ENCODE results near the gene SLC7A1.

SLC7A1 gene

GRCh38 chr13:29583073-29583785, 12.3 kb downstream of the SLC7A1 start:
- DNase-seq (ENCODE audit: low read depth): no peak

- no peak for DNase-seq (ENCODE audit: low read depth)
Measured at GRCh38 chr13:29582171-29582570, 13.3 kb downstream of the SLC7A1 start.

DNA sequence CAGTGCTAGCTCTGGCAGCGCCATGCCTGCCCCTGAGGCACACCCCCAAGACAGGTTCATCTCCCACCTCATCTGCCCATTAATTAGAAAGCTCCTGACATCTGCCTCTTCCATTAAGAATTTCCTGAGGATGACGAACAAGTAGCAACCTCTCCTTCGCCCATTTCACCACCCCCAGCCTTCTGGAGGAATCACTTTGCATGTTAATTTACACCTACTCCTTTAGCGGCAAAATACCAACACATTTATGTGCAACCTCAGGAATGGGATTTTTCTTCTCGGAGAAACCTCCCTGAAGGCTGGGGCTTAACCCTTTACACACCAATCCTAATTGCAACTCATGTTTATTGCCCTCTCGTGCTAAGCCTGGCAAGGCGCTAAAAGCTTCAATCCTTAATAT, 13.8 kb downstream of the SLC7A1 start:
- no peak for DNase-seq (ENCODE audit: low read depth)

- DNase-seq (ENCODE audit: low read depth): no peak
Measured at GRCh38 chr13:29579094-29579493, 16.4 kb downstream of the SLC7A1 start.

GRCh38 chr13:29578300-29579085, 17.0 kb downstream of the SLC7A1 start:
- no peak for DNase-seq (ENCODE audit: low read depth)

DNA sequence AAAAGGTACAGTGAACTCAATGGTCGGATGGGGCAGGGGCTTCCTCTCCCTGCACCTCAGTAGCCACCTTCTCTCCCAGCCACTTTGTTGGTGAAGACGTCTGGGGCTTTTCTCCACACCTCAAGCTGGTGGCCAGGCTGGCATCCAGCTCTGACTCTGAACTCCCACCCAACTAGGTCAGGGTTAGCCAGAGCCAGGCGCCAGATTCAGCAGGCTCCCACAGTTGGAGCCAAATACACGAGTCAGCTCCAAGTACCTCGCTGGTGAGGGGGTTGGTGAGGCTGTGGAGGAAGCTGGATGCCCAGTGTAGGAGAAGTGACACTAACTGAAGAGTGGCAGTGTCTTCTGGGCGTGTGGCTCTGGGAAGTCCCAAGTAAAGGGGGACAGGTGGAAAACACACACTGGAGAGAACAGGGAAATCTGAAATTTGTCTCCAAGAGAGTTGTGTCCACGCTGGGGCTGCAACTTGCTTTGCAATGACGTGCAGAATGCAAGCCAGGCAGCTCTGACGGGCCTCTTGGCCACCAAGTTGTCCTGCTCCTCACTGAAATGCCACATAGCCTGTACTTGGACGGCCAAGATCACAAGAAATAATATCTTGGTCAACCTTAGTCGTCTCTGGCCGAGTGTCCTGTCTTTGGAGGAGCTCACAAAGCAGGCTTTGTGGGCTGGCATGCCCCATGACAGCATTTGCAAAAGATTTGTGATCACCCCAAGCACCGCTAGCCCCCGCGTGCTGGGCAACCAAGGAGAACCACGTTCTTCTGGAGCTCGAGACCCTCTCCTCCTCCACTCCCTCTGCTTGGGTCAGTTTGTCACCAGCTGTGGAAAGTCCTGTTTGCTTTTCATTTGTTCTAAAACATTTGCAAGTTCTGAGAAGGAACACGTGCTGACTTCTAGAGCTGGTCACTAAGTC, 18.1 kb downstream of the SLC7A1 start:
- DNase-seq (ENCODE audit: low read depth): no peak

DNA sequence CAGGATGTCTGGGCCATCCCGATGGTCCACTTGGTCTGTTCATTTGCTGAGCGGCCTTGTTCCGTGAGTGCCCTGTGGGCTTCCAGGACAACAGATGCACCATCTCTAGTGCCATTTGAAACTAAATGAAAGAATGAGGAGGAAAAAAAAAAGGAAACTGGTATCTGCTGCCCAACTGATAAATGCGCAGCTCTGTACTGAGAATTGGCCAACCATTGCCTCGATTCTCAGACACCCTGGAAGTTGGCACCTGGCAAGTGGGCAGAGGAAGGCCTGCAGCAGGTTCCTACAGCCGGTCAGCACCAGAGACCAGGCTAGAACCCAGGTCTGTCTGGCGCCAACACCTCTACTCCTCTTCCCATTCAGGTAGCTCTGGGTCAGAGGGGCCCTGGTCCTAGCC, 18.9 kb downstream of the SLC7A1 start:
- DNase-seq (ENCODE audit: low read depth): no peak

- no peak for DNase-seq (ENCODE audit: low read depth)
Measured at GRCh38 chr13:29575098-29575497, 20.4 kb downstream of the SLC7A1 start.

DNA sequence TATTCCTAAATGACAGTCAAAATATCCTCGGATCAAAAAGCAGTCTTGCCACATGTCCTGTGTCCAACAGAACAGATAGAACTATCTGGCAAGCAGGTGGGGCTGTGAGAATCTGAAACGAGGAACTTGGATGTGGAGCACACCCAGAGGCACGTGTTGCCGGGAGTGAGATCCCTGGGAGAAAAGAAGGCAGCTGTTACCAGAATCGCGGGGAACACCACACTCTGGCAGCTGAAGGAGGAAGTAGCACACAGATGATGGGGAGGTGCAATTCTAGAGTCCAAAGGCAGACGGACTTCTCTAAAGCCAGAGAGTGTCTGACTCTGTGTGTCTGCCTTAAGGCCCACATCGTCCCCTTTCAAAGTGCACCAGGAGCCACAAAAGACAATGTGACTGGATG, 22.3 kb downstream of the SLC7A1 start:
- no peak for DNase-seq (ENCODE audit: low read depth)

- no peak for DNase-seq (ENCODE audit: low read depth)
Measured at GRCh38 chr13:29572575-29572974, 22.9 kb downstream of the SLC7A1 start.

GRCh38 chr13:29571876-29572570, 23.5 kb downstream of the SLC7A1 start:
- no peak for DNase-seq (ENCODE audit: low read depth)

DNA sequence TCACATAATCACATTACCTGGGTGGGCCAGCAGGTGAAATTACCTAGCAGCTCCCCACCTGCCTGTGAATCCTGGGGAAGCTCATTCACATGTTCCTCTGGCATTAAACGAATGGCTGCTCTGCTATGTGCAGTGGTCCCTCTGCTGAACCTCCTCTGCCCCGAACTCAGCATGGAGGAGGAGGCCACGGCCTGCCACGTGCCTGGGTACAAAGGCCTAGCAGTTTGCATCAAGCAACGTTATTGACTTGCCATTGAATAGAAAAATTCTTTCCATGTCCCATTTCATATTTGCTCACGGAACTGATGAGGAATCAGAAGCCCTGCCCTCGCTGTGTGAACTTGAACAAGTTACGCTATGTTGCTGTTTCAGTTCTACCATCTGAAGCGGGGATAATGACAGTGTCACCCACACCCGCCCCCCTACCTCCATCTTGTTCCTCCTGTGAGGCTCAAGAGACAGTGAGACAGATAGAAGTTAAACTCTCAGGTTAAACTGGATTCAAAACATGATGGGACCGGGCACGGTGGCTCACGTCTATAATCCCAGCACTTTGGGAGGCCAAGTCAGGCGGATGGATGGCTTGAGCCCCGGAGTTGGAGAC, 25.3 kb downstream of the SLC7A1 start:
- DNase-seq (ENCODE audit: low read depth): no peak

GRCh38 chr13:29569253-29570050, 26.0 kb downstream of the SLC7A1 start:
- no peak for DNase-seq (ENCODE audit: low read depth)

DNA sequence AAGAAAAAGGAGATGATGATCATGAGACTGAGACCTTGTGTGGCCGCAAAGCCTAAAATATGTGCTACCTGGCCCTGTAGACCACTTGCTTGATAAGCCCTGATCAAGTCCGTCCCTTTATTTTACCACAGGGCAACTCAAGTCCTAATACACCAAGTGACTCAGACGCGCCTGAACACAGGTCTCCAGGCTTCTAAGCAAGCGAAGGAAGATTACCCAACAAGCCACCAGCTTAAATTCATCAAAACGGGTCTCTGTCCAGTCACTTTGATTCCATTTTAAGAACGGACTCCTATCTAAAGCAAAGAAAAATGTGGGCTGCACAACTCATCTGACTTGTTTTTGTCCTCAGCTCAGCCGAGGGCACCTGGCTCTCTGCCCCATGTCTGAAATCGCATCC, 26.8 kb downstream of the SLC7A1 start:
- no peak for DNase-seq (ENCODE audit: low read depth)

- DNase-seq (ENCODE audit: low read depth): no peak
Measured at GRCh38 chr13:29567411-29567810, 28.1 kb downstream of the SLC7A1 start.

- no peak for DNase-seq (ENCODE audit: low read depth)
Measured at GRCh38 chr13:29566206-29566605, 29.3 kb downstream of the SLC7A1 start.

DNA sequence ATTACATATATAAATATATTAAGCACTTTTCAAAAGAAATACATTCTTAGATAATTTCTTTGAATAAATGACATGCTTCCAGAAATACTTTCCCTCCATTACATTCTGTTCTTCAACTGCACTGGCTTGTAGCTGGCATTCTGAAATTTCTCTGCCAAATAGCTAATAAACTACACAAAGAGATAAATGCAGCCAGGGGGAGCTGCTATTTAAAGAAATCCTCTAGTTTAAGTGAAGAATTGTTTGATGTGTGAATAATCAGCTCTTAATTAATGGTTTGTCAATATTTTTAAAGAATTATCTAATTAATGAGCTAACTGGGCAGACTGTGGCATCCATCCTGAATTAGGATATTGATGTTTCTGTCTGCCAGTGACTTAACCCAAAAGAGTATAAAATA, 30.7 kb downstream of the SLC7A1 start:
- DNase-seq (ENCODE audit: low read depth): no peak

DNA sequence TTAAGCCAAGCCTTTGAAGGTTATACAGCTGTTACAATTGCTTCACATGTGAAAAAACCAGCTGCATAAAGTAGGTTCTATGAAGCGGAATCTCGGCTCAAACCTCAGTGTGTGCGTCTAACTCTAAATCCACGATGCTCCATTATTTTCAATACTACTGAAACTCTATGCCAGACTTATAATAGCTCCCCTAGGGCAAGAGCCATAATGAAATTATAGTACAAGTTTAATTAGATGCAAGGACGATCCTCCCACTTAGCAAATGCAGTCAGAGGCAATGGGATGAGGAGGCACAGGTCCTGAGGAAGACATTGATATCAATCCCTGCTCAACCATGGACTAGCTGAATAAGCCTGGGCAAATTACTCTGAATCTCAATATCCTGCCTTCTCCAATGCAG, 31.1 kb downstream of the SLC7A1 start:
- DNase-seq (ENCODE audit: low read depth): no peak

DNA sequence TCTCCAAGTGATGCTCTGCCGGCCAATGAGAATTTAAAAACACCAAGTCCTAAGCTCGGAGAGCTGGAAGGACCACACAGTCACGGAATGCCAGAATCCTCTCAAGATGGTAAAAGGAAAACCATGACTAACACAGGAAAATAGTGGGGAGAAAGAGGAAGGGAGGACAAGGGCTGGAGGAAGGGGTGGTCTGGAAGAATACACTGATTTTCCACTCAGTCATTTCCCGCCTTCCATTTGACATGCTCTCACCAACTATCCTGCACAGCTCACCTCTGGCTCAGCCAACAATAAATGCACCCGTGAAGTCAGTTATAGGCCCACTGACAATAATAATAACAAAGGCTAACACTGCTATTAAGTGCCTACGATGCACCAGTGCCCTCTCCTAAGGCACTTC, 31.5 kb downstream of the SLC7A1 start:
- DNase-seq (ENCODE audit: low read depth): no peak

DNA sequence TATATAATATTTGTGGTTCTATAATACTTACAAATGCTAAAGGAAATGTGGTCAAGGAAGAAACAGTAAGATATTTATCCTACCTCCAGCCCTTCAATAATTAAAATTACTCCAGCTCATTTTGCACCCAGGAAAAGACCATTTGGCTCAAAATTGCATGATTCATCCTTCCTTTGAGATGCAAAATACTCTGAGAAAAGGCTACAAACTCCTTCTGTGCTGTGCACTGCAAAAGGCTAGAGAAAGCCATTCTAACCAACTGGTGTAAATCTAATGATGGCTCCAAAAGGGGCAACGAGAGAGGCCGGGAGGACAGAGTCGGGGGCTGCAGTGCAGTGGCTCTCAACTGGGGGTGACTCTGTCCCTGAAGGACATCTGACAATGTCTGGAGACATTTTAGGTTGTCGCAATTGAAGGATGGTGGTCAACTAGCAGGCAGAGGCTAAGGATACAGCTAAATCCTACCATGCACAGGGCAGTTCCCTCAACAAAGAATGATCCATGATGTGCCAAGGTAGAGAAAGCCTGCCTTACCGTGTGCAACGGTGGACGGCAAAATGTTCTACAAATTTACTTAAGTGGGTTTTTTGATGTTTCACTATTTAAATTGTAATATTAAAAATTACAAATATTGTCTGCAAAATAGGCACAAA, 32.6 kb downstream of the SLC7A1 start:
- DNase-seq (ENCODE audit: low read depth): no peak

Measured in T follicular helper cell (primary cell).